HG03558 (cell line): ENCODE data around the gene ZNF530.

Experiments used
- ATAC-seq: cut with Tn5 transposase; IDR thresholded peaks from one replicate; pipeline ENCODE4 v1.9.1; 2021; ENCODE audit warnings: moderate number of reproducible peaks; ENCODE audit not compliant: unreplicated experiment; ENCODE audit errors: extremely low read depth

Gene ZNF530

DNA sequence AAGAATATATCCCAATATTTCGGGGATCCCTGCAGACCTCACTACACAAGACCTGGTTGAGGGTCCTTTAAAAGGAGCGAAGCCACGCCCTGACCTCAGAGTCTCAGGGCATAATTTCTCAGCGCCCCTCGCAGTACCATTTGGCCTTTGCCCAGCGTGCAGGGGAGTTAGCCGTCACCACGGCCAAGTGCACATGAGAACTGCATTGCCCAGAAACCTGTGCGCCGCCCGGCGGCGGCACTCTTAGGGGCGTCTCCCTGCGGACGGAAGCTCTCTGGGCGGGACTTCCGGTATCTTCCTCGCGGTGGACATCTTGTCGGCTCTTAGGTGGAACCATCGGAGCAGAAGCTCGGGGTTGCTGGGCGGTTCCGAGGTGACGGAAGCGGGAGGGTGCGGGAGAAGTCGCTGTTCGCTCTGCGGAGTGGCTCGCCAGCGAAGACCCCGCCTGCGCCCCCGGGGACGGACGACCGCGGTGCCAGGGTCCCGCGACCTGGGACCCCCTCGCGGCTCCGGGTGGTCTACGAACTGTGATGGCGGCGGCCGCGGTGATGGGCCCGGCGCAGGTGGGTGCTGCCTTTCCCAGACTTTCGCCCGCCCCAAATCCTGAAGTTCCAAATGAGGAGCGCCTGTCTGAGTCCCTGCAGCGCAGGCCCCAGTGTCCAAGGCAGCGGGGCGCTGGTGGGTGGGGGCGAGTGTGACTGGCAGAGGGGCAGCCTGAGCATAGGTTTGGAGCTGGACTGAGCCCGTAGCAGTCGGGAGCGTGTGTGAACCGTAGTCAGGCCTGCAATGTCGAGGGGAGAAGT, 14.5 kb downstream of the ZNF530 start, which contains the start of gene ZNF134:
Gene ZNF134 (plus strand): TSS at position 302 of the 803 bp plus-strand sequence. CDS start 5,227 bp downstream, outside the sequence.
- peak; percentile 65 for ATAC-seq

DNA sequence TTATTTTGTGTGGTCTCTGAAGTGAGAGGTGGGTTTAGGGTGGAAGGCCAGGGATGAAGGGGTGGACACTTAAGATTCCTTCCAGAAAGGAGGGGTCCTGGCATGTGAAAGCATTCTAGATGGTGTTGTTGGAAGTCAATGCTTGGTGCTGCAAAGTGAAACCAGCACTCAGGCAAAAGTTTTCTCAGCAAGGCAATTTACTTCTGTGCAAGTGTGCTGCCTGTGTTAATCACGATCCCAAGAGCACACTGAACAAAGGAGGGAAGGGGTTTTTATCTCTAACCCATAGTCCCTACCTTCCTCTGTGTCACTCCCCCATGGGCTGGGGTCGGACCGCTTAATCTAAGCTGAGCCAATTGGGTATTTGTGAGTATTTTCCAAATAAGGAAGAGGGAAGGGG, 15.7 kb downstream of the ZNF530 start:
- ATAC-seq: no peak

DNA sequence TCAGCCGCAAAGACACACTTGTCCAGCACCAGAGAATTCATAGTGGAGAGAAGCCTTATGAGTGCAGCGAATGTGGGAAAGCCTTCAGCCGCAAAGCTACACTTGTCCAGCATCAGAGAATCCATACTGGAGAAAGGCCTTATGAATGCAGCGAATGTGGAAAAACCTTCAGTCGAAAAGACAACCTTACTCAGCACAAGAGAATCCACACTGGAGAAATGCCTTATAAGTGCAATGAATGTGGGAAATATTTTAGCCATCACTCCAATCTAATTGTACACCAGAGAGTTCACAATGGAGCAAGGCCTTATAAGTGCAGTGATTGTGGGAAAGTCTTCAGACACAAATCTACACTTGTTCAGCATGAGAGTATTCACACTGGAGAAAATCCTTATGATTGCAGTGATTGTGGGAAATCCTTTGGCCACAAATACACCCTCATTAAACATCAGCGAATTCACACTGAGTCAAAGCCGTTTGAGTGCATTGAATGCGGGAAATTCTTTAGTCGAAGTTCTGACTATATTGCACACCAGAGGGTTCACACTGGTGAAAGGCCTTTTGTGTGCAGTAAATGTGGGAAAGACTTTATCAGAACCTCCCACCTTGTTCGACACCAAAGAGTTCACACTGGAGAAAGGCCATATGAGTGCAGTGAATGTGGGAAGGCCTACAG, 21.1 kb downstream of the ZNF530 start:
- no peak for ATAC-seq

DNA sequence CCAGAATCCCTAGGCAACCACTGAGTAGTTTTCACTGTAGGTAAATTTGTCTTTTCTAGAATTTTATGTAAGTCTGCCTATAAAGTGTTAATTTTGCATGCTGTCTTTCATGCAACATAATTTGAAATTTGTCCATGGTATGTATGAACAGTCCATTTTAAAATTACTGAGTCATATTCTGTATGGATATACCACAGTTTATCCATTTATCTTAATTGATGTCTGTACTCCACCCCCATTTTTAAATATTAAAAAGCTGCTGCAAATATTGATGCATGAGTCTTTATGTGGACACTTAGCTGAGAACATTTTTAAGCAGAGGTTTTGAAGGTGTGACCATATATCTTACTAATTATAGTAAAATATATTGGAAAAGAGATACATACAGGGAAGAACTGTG, 23.4 kb downstream of the ZNF530 start:
- no peak for ATAC-seq

DNA sequence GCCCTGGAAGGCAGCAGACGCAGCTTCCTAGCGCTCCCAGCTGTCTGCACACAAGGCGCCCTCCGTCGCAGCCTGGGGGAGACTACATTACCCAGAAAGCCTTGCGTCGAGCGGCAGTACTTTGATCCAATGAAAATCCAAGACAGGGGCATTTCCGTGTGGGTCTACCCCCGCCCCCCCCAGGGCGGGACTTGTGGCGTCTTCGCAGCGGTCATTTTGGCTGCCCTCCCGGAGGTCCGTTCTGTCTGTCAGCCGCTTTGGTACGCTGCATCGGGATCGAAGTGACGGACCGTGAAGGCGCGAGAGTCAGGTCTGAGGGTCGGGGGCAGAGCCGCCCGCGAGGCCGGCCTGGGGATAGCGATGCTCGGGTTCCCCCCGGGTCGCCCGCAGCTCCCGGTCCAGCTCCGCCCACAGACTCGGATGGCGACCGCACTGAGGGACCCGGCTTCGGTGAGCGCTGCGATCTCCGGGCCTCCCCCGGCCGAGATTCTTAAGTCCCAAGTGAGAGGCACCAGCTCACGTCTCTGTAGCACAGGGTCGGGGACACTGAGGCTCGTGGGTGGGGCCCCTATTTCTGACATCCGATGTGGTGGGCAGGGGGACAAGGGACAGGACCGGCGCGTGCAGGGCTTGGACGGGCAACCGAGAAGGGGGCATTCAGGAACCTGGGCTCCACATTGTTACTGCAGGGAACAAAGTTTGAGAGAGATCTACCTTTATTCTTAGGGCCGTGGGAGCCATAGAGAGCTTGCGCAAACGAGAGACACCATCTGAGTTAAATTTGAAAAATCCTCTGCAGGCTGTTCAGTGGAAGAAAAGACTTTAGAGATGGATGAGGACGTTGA, 33.5 kb downstream of the ZNF530 start, which contains the start of gene ZNF211:
Gene ZNF211 (plus strand): TSS at position 182 of the 845 bp plus-strand sequence. CDS start 179 bp downstream, at position 361.
- peak; percentile 49 for ATAC-seq

DNA sequence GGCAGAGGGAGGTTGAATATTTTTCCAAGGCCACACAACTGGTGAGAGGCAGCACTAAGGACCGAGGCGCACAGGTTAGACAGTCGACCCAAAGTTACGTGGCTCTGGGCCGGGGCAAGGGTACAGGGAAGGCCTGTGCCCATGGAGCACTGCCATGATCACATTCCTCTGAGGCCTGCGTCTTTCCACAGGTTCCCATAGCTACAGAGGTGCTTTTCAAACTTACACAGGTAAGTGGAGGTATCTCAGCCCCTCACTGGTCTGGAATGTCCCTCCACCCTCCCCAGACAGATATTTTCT, 34.1 kb downstream of the ZNF530 start:
- no peak for ATAC-seq

DNA sequence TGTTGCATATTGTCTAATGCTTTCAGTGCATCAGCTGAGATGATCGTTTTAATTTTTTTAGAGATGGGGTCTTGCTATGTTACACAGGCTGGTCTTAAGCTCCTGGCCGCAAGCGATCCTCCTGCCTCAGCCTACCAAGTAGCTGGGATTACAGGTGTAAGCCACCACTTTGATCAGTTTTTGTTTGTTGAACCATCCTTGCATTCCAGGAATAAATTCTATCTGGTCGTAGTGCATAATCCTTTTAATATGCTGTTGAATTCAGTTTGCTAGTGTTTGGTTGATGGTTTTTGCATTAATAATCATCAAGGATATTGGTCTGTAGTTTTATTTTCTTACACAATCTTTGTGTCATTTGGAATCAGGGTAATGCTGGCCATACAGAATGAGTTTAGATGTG, 37.7 kb downstream of the ZNF530 start:
- ATAC-seq: no peak

DNA sequence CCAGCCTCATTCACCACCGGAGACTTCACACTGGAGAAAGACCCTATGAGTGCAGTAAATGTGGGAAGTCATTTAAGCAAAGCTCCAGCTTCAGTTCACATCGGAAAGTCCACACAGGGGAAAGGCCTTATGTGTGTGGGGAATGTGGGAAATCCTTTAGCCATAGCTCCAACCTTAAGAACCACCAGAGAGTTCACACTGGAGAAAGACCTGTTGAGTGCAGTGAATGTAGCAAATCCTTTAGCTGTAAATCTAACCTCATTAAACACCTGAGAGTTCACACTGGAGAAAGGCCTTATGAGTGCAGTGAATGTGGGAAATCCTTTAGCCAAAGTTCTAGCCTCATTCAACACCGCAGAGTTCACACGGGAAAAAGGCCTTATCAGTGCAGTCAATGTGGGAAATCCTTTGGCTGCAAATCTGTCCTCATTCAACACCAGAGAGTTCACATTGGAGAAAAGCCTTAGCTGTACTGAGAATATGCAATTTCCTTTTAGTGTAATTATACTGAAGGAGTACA, 42.1 kb downstream of the ZNF530 start:
- no peak for ATAC-seq

DNA sequence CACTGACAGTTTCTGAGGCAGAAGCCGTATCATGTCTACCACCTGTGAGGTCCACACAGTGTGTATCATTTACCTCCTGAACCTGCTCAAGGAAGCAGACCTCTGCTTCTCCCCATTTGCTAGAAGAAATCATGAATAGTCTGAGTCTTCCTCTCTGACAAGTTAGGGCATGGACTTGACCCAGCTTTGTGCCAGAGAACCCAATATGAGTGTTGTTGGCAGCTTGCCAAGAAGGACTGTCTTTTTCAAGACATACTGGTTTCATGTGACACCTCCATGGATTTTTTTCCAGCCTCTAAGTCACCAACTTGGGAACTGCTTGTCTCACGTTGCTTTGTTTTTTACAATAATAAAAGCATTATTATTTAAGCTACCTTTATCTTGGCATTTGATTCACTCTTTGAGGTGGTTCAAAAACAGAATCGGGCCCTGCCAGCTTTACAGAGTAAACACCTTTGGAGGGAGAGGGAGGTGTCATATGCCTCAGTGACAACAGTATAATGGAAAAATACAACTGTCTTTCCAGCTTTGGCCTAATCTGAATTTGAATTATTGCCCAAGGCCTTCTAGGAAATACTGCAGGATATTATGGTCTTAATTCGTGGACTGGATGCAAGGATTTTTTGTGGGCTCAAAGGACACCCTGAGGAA, 42.8 kb downstream of the ZNF530 start:
- ATAC-seq: no peak

DNA sequence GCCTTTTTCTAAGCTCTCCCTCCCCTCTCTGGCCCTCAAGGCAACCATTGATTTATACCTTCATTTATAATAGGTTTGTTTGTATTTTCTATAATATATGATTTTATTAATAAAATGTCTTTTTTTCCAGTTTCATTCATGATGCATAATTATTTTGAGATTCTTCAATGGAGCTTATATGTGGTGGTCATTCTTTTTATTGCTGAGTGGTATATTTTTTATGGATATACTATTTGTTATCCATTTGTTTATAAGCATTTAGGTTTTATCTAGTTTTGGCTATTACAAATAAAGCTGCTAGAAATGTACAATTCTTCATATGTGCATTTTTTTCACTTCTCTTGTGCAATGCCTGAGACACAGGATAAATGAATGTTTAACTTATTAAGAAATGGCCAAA, 44.0 kb downstream of the ZNF530 start:
- no peak for ATAC-seq

DNA sequence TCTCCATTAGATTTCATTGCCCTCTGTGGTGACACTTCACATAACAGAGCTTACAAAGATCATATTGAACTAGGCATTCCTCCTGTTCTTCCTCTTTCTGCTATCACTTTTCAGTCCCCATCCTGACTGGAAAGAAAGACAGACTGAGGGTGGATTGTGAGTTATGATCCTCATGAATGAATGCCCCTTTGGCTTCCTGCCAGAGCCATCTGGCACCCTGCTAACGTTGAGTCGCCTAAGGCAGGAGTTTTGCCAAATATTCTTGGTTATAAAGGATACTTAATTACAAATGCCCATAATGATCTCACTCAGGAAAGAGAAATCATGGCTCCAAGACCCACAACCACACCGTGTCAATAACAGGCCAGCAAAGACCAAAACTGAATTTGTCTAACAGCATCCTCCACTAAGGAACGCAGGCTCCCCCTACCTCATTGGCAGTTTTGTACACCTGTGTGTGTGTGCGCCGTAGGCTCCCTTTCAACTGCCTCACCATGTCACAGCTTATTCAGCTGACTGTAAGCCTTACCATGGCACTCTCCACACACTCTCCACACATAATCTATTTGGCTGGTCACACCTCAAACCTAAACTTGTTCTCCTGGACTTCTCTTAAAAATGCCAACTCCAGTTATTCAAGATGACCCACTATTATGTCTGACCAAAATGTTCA, 48.8 kb downstream of the ZNF530 start:
- ATAC-seq: no peak

DNA sequence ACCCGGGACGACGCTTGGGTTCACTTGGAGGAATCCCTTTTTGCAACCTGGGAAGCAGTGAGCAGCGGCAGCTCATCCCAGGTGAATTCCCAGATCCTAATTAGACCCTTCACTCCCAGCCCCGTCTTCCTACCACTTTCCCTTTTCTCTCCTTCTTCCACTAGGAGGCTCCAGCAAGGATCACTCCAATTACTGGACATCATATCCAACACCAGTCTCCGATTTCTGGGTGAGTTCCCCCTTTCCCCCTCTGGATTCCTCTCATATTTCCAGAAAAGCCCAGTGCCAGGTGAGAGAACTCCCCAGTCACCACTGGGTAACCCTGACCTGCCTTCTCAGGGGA, 51.9 kb downstream of the ZNF530 start:
- no peak for ATAC-seq

DNA sequence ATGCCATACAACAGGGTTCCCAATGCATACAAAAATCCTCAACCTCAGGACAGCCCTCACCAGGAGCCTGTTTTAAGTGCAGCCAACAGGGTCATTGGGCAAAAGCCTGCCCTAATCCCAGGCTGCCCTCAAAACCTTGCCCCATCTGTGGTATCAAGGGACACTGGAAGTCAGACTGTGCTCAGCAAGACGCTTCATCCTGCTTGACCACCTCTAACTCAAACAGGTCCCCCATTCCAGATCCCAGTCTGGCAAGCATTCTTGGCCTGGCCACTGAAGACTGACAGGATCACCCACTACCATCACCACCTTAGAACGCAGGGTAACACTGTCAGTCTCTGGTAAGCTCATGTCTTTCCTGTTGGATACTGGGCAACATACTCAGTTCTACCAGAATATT, 54.0 kb downstream of the ZNF530 start:
- ATAC-seq: no peak

DNA sequence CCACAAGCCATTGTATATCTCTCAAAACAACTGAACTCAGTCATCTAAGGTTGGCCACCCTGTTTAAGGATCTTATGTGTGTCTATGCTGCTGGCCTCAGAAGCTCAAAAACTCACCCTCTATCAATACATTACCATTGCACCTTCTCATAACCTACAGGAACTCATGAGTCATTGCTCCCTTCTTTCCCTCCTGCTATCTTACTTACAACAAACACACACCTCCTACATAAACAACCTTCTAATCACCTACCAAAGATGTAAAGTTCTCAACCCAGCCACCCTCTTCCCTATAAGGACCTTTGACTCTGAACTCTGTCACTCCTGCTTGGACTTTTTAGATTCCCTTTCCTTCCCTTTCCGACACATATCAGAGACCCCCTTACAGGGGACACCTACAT, 55.8 kb downstream of the ZNF530 start:
- no peak for ATAC-seq

DNA sequence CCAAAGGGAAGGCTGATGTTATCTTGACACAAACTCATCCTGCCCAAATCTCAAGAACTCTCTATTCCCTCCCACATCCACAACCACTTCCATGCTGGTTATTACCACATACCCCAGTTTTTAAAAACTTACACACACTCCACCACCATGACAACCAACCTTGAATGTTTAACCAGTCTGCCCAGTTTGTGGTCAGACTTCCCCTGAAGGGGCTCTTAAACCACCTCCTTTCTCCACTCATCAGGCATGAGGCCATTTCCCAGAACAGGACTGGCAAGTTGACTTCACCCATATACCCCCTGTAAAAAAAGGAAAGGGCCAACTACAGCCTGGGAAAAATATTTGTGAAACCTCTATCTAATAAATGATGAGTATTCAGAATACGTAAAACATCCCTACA, 56.7 kb downstream of the ZNF530 start:
- no peak for ATAC-seq
